HEK293T (cell line): ENCODE data around the gene ZBTB46.

Experiments
- CTCF ChIA-PET: fragments of 350-600 bp; formaldehyde crosslinking; extraction: SDS; loops from one replicate; lab custom pipeline; 2021; ENCODE audit warnings: antibody characterized with exemption, inconsistent platforms; lab: Yijun Ruan, JAX
- POLR2A ChIA-PET: fragments of 350-600 bp; formaldehyde crosslinking; extraction: SDS; loops from one replicate; lab custom pipeline; 2020; ENCODE audit warnings: antibody characterized with exemption, inconsistent platforms; lab: Yijun Ruan, JAX
- DNase-seq: peaks from one replicate; pipeline ENCODE4 v3.0.0; 2012; ENCODE audit warnings: mixed read lengths; ENCODE audit errors: extremely low spot score
- ARNT ChIP-seq: fragments of 450-650 bp; IDR thresholded peaks from 2 replicates; pipeline ENCODE4 v1.6.1; 2017; ENCODE audit warnings: mild to moderate bottlenecking
- BHLHE40 ChIP-seq: fragments of 450-650 bp; IDR thresholded peaks from 2 replicates; pipeline ENCODE4 v1.6.1; 2016; ENCODE audit warnings: mild to moderate bottlenecking, moderate library complexity, borderline replicate concordance
- CTBP1 ChIP-seq: fragments of 450-650 bp; IDR thresholded peaks from 2 replicates; pipeline ENCODE4 v1.6.1; 2016; ENCODE audit warnings: borderline replicate concordance
- ELF4 ChIP-seq: fragments of 450-650 bp; IDR thresholded peaks from 2 replicates; pipeline ENCODE4 v1.6.1; 2017; ENCODE audit warnings: antibody characterized with exemption
- FOXA1 ChIP-seq: fragments of 450-650 bp; IDR thresholded peaks from 2 replicates; pipeline ENCODE4 v1.6.1; 2016; ENCODE audit warnings: mild to moderate bottlenecking
- FOXK2 ChIP-seq: fragments of 450-650 bp; IDR thresholded peaks from 2 replicates; pipeline ENCODE4 v1.6.1; 2016; ENCODE audit warnings: mild to moderate bottlenecking
- FOXM1 ChIP-seq: fragments of 450-650 bp; IDR thresholded peaks from 2 replicates; pipeline ENCODE4 v1.6.1; 2017; ENCODE audit warnings: mild to moderate bottlenecking, borderline replicate concordance
- HDGF ChIP-seq: fragments of 450-650 bp; IDR thresholded peaks from 2 replicates; pipeline ENCODE4 v1.6.1; 2017; ENCODE audit warnings: antibody characterized with exemption, borderline replicate concordance
- L3MBTL2 ChIP-seq: fragments of 450-650 bp; conservative IDR thresholded peaks from 2 replicates; pipeline ENCODE4 v1.6.1; 2016; ENCODE audit warnings: mild to moderate bottlenecking
- LEF1 ChIP-seq: fragments of 450-650 bp; IDR thresholded peaks from 2 replicates; pipeline ENCODE4 v1.6.1; 2017; ENCODE audit warnings: mild to moderate bottlenecking, borderline replicate concordance
- NFRKB ChIP-seq: fragments of 450-650 bp; IDR thresholded peaks from 2 replicates; pipeline ENCODE4 v1.6.1; 2016; ENCODE audit warnings: mild to moderate bottlenecking, moderate library complexity
- SP1 ChIP-seq: fragments of 450-650 bp; IDR thresholded peaks from 2 replicates; pipeline ENCODE4 v1.6.1; 2017
- SUZ12 ChIP-seq: fragments of 450-650 bp; IDR thresholded peaks from 2 replicates; pipeline ENCODE4 v1.6.1; 2016; ENCODE audit warnings: mild to moderate bottlenecking
- TARDBP ChIP-seq: fragments of 450-650 bp; IDR thresholded peaks from 2 replicates; pipeline ENCODE4 v1.6.1; 2016
- ZNF384 ChIP-seq: fragments of 450-650 bp; IDR thresholded peaks from 2 replicates; pipeline ENCODE4 v1.6.1; 2016
- TF ChIP-seq, protein P1 (sequence below): fragments of 450-650 bp; IDR thresholded peaks from 2 replicates; pipeline ENCODE4 v1.6.1; 2016

ZBTB46 gene

DNA sequence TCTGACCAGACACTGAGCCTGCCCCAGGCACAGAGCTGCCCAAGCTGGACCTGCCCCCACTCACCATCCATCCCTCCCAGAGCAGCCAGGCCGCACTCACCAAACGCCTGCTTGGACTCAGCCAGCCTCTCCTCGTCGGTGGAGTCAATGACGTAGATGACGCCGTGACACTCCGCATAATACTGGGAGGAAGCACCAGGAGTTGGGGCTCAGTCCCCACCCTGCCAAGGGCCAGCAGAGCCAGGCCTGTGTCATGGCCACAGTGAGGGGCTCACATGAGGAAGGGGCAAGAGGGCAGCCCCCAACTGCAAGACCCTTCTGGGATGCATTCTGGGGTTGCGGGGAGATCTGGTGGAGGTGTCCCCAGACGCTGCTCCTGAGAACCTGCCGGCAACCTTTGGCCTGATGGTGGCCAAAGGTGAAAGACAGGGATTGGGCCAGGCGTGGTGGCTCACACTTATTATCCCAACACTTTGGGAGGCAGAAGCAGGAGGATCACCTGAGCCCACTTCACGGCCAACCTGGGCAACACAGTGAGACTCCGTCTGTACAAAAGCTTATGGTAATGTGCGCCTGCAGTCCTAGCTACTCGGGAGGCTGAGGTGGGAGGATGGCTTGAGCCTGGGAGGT, 128.9 kb downstream of the ZBTB46 start:
- no peak for TF ChIP-seq HDGF
- ChIA-PET CTCF (no interaction called here), POLR2A (interaction anchor here (1.5 kb wide), 1 partner anchor 8 kb away, joined by 5 read pairs; no protein-coding TSS in a partner anchor)
- peak; percentile 4 for DNase-seq

DNA sequence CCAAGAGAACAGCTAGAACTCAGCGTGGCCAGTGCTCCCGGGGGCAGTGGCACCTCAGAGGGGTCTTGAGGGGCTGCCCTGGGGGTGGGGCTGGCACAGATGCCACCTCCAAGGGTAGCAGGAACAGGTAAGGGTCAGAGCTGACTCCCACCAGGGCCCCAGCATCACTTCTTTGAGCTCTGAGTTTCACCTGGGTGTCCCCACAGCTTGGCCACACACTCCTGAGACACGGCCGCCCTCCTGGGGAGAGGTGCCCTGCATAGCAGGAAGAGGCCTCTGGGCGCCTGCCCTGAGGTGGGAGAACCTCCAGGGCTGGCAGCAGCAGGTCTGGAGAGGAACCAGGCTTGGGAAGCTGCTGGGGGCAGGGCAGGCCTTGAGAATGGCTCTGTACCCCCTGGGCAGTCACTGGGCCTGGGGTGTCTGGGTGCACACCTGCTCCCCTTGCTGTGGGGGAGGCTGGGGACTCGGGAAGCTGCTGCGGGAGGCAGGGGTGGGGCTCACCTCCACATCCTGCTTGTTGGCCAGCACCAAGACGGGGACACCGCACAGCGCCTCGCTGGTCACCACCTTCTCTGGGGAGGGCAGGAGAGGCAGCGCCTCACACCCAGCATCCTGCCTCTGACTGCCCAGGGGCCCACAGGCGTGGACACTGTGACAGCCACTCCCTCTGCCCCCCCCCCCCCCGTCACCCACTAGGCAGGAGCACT, 129.6 kb downstream of the ZBTB46 start:
- POLR2A ChIA-PET = interaction anchor here (1.0 kb wide), 1 partner anchor 48 kb away, joined by 3 read pairs; the partner anchor contains the start of gene STMN3
- CTCF ChIA-PET = no interaction called here
- DNase-seq = peak; percentile 4
- TF ChIP-seq ELF4 (no peak), CTBP1 (no peak), HDGF (no peak), ARNT (no peak), LEF1 (no peak), FOXM1 (no peak), SP1 (no peak), FOXA1 (no peak), ZNF384 (no peak), SUZ12 (no peak), L3MBTL2 (no peak), FOXK2 (no peak), BHLHE40 (no peak), TARDBP (no peak), NFRKB (no peak)
- TF ChIP-seq, protein P1, sequence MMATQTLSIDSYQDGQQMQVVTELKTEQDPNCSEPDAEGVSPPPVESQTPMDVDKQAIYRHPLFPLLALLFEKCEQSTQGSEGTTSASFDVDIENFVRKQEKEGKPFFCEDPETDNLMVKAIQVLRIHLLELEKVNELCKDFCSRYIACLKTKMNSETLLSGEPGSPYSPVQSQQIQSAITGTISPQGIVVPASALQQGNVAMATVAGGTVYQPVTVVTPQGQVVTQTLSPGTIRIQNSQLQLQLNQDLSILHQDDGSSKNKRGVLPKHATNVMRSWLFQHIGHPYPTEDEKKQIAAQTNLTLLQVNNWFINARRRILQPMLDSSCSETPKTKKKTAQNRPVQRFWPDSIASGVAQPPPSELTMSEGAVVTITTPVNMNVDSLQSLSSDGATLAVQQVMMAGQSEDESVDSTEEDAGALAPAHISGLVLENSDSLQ = no peak

DNA sequence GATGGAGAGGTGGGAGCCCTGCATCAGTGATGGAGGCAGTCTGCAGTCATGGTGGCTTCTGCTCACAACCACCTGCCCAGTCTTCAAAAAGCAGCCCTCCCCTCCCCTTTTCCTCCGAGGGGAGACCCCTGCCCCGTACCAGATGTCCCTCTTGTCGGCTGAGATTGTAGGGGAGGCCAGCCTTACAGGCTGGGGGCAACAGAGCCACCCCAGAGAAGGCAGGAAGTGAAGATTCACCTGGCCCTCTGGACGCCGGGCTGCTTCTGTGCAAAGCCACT, 130.1 kb downstream of the ZBTB46 start:
- ChIA-PET CTCF (no interaction called here), POLR2A (interaction anchor here (1.0 kb wide), 1 partner anchor 48 kb away, joined by 3 read pairs; the partner anchor contains the start of gene STMN3)
- peak; percentile 4 for DNase-seq
- TF ChIP-seq LEF1 (no peak), FOXM1 (no peak), CTBP1 (no peak), SP1 (no peak), HDGF (no peak), ELF4 (no peak), NFRKB (no peak), ARNT (no peak), BHLHE40 (no peak), ZNF384 (no peak), FOXA1 (no peak), FOXK2 (no peak), L3MBTL2 (no peak), TARDBP (no peak), SUZ12 (no peak)
- TF ChIP-seq, protein P1 = no peak

DNA sequence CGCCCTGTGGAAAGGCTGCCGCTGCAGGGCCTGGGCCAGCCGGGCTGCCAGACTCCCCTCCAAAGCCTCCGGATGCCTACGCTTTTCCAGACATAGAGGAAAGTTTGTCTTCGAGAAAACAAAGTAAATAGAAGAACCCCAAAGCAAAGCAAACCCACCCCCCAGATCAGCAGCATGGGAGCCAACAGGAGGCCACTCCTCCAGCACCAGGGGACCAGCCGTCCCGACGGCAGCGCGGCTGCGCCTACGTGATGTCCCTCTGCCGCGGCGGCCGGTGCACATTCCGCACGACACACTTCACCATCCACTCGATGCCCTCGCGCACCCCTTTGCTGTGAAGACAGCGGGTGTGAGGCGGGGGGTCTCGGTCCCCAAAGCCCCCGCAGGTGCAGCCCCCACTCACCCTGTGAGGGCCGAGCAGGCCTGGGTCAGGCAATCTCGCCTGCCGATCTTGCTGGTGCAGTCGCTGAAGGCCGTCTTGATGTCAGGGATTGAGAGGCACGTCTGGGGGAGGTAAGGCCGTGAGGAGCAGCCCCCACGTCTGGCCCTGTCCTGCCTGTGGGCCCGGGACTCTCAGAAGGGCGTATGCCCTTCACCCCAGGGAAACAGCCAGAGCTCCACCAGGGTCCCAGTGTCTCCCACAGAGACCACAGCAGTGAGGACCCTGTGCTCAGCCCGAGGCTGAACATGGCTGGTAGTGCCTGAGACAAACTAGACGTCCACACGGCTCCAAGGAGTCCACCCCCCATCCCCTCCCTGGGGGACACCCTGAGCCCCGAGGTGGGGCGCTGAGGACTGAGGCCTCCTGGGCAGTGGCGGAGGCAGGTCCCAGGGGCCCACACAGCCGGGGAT, 130.6 kb downstream of the ZBTB46 start:
- ChIA-PET CTCF (no interaction called here), POLR2A (interaction anchor here (1.0 kb wide), 1 partner anchor 47 kb away, joined by 3 read pairs; the partner anchor contains the start of gene STMN3)
- peak; percentile 7 for DNase-seq
- no peak for TF ChIP-seq NFRKB
- TF ChIP-seq FOXK2 = no peak

DNA sequence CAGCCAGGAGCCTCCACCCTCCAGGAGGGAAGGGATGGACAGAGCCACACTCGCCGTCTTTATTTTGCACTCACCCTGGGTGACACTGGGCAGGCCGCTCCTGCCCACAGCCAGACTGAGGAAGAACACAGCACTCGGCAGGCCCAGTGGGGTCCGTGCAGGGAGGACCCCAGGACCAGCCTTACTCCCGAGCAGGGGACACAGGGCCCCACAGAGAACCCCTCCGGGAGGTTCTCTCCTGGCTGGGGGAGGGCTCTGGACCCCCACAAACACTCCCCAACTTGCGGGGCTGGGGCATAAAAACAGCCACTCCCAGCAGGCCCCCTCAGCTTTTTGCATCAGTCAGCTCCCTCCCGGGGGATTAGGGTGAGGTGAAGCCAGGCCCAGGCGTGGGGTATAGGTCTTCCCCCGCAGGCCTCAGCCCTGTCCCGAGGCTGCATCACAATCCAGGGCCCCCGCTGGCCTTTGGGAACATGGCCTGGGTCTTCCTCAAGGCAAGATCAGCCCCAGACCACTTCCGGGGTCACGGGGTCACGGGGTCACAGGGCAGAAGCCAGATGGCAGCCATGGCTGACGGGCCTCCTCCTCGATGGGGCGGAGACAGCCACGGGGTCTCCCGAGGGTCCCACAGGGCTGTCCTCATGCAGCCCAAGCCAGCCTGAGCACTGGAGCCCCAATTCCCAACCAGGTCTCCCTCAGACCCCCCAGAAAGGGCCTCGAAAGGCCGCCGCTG, 131.4 kb downstream of the ZBTB46 start:
- DNase-seq = peak; percentile 15
- POLR2A ChIA-PET = no interaction called here
- TF ChIP-seq L3MBTL2 (no peak), FOXM1 (no peak), TARDBP (no peak), SP1 (no peak), FOXK2 (no peak), ELF4 (no peak), BHLHE40 (no peak), NFRKB (no peak)
- CTCF ChIA-PET = no interaction called here

DNA sequence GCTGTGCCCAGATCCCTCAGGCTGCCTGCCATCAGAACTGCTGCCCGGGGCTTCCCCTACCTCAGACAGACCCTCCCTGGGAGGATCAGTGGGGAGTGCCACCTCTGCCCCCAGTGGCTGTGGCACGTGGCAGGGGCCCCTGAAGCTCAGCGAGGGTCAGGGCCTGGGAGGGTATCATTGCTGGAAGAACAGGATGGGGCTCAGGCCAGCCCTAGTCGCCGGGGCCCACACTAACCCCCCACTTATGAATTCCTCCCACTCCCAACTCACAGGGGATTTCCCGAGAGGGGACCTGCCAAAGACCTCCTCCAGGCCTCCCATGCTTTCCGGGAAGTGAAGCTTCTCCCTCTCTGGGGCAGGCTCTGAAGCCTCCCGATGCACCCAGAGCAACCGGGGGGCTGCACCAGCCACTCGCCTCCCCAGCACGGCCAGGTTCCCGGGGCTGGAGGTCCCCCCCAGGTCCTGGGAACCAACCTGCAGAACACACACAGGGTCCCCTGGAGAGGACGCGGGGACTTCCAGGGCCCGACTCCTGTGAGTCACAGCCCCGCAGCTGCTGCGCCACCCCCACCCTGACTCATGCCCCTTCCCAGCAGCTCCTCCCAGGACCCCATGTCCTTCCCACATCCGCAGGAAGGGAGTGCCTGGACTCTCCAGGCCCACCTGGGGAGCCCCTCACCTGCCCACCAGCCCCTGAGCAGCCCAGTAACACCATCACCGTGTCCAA, 132.2 kb downstream of the ZBTB46 start:
- peak; percentile 12 for DNase-seq
- ChIA-PET POLR2A (interaction anchor here (1.0 kb wide), 1 partner anchor 9 kb away, joined by 9 read pairs; the partner anchor contains the start of genes ARFRP1 and ZGPAT), CTCF (no interaction called here)

More for the DNA sequence above, 132.2 kb downstream of the ZBTB46 start:
- TF ChIP-seq ARNT (no peak), LEF1 (no peak), BHLHE40 (no peak)
